ENCODE measurements around the gene GADL1.

The GADL1 gene

DNA sequence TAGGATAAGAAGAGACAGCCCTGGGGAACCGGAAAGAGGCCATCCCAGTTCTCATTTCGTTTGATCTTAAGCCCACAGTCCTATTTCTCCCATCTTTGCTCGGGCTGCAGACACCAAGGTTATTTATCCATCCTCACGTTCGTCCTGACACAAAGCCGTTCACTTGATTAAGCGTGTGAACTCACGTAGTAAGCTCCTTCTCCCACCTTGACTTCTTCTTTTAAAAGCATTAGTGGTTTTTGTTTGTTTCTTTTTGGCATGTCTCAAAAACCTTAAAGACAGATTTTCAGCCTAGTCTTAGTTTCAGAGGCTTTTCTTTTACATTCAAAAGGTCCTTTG is 217.1 kb downstream of the GADL1 start:
- no peak for DNase-seq (ENCODE audit: low read depth in 2 of 2)
- H3K4me3 ChIP-seq (replicated peaks in 1 of 2; ENCODE audit: low read depth in 2 of 2, low read length in 2 of 2): no peak overlapping the region
- TF ChIP-seq, protein P1, sequence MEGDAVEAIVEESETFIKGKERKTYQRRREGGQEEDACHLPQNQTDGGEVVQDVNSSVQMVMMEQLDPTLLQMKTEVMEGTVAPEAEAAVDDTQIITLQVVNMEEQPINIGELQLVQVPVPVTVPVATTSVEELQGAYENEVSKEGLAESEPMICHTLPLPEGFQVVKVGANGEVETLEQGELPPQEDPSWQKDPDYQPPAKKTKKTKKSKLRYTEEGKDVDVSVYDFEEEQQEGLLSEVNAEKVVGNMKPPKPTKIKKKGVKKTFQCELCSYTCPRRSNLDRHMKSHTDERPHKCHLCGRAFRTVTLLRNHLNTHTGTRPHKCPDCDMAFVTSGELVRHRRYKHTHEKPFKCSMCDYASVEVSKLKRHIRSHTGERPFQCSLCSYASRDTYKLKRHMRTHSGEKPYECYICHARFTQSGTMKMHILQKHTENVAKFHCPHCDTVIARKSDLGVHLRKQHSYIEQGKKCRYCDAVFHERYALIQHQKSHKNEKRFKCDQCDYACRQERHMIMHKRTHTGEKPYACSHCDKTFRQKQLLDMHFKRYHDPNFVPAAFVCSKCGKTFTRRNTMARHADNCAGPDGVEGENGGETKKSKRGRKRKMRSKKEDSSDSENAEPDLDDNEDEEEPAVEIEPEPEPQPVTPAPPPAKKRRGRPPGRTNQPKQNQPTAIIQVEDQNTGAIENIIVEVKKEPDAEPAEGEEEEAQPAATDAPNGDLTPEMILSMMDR (IDR thresholded peaks at IDR 0.05; ENCODE audit: low read depth, low read length): no peak

DNA sequence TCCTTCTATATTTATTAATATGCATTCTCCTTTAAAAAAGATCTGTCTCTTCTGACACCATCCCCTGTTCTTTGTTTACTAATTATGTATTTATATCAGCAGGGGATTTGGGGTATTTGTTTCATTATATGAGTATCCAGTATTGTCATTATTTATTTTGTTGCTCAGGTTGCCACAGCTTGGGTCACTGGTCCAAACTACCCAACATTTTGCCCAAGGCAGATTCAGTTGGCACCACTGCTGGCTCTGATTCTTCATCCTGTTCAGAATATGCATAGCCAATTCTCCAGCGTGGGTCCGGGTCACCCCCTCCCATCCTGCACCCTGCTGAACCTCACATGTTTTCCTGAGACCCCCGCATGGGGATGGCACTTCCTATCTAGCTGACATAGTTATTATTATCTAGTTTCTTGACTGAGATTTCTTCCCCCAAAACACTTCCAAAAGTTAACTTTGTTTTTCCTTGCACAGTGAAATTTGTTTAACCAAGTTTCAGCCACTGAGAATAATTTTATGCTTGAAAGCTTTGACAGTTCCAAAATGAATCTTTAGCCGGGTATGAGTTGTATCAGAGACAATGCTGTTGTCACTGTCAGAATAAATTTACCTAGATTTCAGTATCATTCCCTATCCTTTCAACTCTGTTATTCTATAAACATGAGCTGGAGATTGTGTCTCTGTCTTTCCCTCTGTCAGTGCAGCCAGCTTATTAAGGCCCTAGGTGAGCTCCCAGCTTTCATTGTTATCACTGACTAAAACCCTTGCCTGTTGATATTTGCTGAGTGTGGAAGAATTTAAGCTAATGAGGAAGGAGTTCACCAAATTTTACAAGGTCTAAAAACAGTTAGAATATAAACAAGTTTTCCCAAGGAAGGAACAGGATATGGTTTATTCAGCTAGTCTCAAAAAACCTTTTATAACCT is 217.8 kb downstream of the GADL1 start:
- TF ChIP-seq, protein P1 (IDR thresholded peaks at IDR 0.05; ENCODE audit: low read depth, low read length): no peak
- DNase-seq (ENCODE audit: low read depth in 2 of 2): no peak
- no peak overlapping the region for H3K4me3 ChIP-seq (replicated peaks in 1 of 2; ENCODE audit: low read depth in 2 of 2, low read length in 2 of 2)

Measured in cardiac fibroblast (primary cell).